IMR-90 (cell line): ENCODE measurements around the gene MKX. TPM values are rescaled to one million over a fixed set of nuclear protein-coding genes. Genes with fewer than 3 reads are reported as not detected.

Experiments used
- ATAC-seq: fragments of 200-7000 bp; cut with Tn5 transposase; 2 replicates; pipeline ENCODE4 v1.9.1; 2020; ENCODE audit warnings: low read depth, mild to moderate bottlenecking, moderate library complexity
- BruUV-seq: library from RNA; stranded (reverse); fragments of 400-500 nt; replicated peaks from 2 replicates; lab custom pipeline; 2021; lab: Mats Ljungman, UMichigan
- CTCF ChIA-PET: fragments of 300-600 bp; formaldehyde crosslinking; extraction: SDS; loops from one replicate; lab custom pipeline; 2021; ENCODE audit warnings: antibody characterized with exemption; lab: Yijun Ruan, JAX
- POLR2A ChIA-PET: fragments of 300-600 bp; sonication (Branson Sonifier 250); formaldehyde crosslinking; loops from one replicate; lab custom pipeline; 2022; ENCODE audit warnings: antibody characterized with exemption; ENCODE audit not compliant: unreplicated experiment; lab: Charles Lee
- DNase-seq: peaks from one replicate; pipeline ENCODE4 v3.0.0; 2013
- H2AFZ ChIP-seq: replicated peaks from 2 replicates; pipeline ENCODE3; 2013; ENCODE audit warnings: low read length, mild to moderate bottlenecking; ENCODE audit not compliant: poor library complexity
- H2AK5ac ChIP-seq: 2 replicates; pipeline ENCODE4 v1.6.1; 2013; ENCODE audit warnings: low read depth, low read length, inconsistent platforms
- H2AK9ac ChIP-seq: replicated peaks from 2 replicates; pipeline ENCODE3; 2013; ENCODE audit warnings: mild to moderate bottlenecking, low read depth, low read length, moderate library complexity; ENCODE audit not compliant: poor library complexity
- H2BK120ac ChIP-seq: 2 replicates; pipeline ENCODE4 v1.6.1; 2013; ENCODE audit warnings: low read depth, low read length, inconsistent platforms
- H2BK15ac ChIP-seq: 3 replicates; pipeline ENCODE4 v1.6.1; 2013; ENCODE audit warnings: low read depth, low read length, inconsistent platforms
- H2BK20ac ChIP-seq: 2 replicates; pipeline ENCODE4 v1.6.1; 2013; ENCODE audit warnings: low read depth, mild to moderate bottlenecking, inconsistent platforms, low read length, moderate library complexity
- H2BK5ac ChIP-seq: 2 replicates; pipeline ENCODE4 v1.6.1; 2013; ENCODE audit warnings: mild to moderate bottlenecking, low read depth, low read length, inconsistent platforms; ENCODE audit not compliant: poor library complexity, severe bottlenecking
- H3K14ac ChIP-seq: replicated peaks from 2 replicates; pipeline ENCODE4 v1.6.1; 2013; ENCODE audit warnings: low read depth, low read length, inconsistent platforms
- H3K18ac ChIP-seq: 2 replicates; pipeline ENCODE4 v1.6.1; 2013; ENCODE audit warnings: low read depth, low read length, control low read depth
- H3K23ac ChIP-seq: 2 replicates; pipeline ENCODE4 v1.6.1; 2013; ENCODE audit warnings: low read depth, low read length, inconsistent platforms
- H3K27ac ChIP-seq: 2 replicates; pipeline ENCODE4 v1.5.1; 2013; ENCODE audit warnings: mild to moderate bottlenecking, control low read depth, low read length; ENCODE audit not compliant: insufficient read depth
- H3K27me3 ChIP-seq: 2 replicates; pipeline ENCODE4 v1.6.1; 2013; ENCODE audit warnings: low read length; ENCODE audit not compliant: control insufficient read depth, insufficient read depth
- H3K36me3 ChIP-seq: 2 replicates; pipeline ENCODE4 v1.6.1; 2013; ENCODE audit warnings: low read length, mixed read lengths; ENCODE audit not compliant: control insufficient read depth, insufficient read depth
- H3K4ac ChIP-seq: 2 replicates; pipeline ENCODE4 v1.6.1; 2013; ENCODE audit warnings: low read depth, low read length, inconsistent platforms
- H3K4me1 ChIP-seq: 2 replicates; pipeline ENCODE4 v1.6.1; 2013; ENCODE audit warnings: low read length, mixed read lengths; ENCODE audit not compliant: control insufficient read depth, insufficient read depth
- H3K4me2 ChIP-seq: 2 replicates; pipeline ENCODE4 v1.6.1; 2013; ENCODE audit warnings: low read depth, mild to moderate bottlenecking, control low read depth, low read length, moderate library complexity
- H3K4me3 ChIP-seq: 2 replicates; pipeline ENCODE4 v1.5.1; 2013; ENCODE audit warnings: low read depth, mild to moderate bottlenecking, control low read depth, low read length, moderate library complexity; ENCODE audit not compliant: insufficient read depth
- H3K56ac ChIP-seq: 2 replicates; pipeline ENCODE4 v1.6.1; 2013; ENCODE audit warnings: low read length, inconsistent platforms; ENCODE audit not compliant: insufficient read depth; ENCODE audit errors: extremely low read depth
- H3K79me1 ChIP-seq, 2 experiments: 2 replicates each; pipeline ENCODE4 v1.6.1; 2013; ENCODE audit warnings: low read length in 2 of 2, inconsistent platforms in 1 of 2, low read depth in 1 of 2
- H3K9ac ChIP-seq: 2 replicates; pipeline ENCODE4 v1.6.1; 2013; ENCODE audit warnings: low read depth, low read length, control low read depth
- H3K9me1 ChIP-seq: 2 replicates; pipeline ENCODE4 v1.6.1; 2013; ENCODE audit warnings: low read length, inconsistent platforms; ENCODE audit not compliant: insufficient read depth
- H3K9me3 ChIP-seq: 2 replicates; pipeline ENCODE4 v1.6.1; 2013; ENCODE audit warnings: low read length; ENCODE audit not compliant: control insufficient read depth, insufficient read depth
- H4K20me1 ChIP-seq: 2 replicates; pipeline ENCODE4 v1.6.1; 2013; ENCODE audit warnings: low read length, inconsistent platforms; ENCODE audit not compliant: insufficient read depth
- H4K5ac ChIP-seq: 2 replicates; pipeline ENCODE4 v1.6.1; 2013; ENCODE audit warnings: mild to moderate bottlenecking, low read depth, low read length, control low read depth
- H4K8ac ChIP-seq, 2 experiments: 2 replicates each; pipeline ENCODE4 v1.6.1; 2013; ENCODE audit warnings: low read depth in 2 of 2, low read length in 2 of 2, control low read depth in 1 of 2, inconsistent platforms in 1 of 2
- H4K91ac ChIP-seq: 2 replicates; pipeline ENCODE4 v1.6.1; 2013; ENCODE audit warnings: low read depth, low read length, inconsistent platforms; ENCODE audit not compliant: insufficient read depth
- CHD1 ChIP-seq: IDR thresholded peaks from 2 replicates; pipeline ENCODE4 v1.6.1; 2012; ENCODE audit warnings: low read depth, low read length, improper control_type of control experiment
- NFE2L2 ChIP-seq: fragments of 150-350 bp; IDR thresholded peaks from 2 replicates; pipeline ENCODE4 v1.6.1; 2016; ENCODE audit warnings: low read depth, mild to moderate bottlenecking, low read length
- POLR2A ChIP-seq: IDR thresholded peaks from 2 replicates; pipeline ENCODE4 v1.6.1; 2012; ENCODE audit warnings: mild to moderate bottlenecking, low read depth, low read length
- RAD21 ChIP-seq: IDR thresholded peaks from 2 replicates; pipeline ENCODE4 v1.6.1; 2012; ENCODE audit warnings: low read length, improper control_type of control experiment
- RCOR1 ChIP-seq: IDR thresholded peaks from 2 replicates; pipeline ENCODE4 v1.6.1; 2012; ENCODE audit warnings: mild to moderate bottlenecking, low read length, improper control_type of control experiment; ENCODE audit not compliant: insufficient replicate concordance
- SMC3 ChIP-seq: fragments of 150-350 bp; IDR thresholded peaks from 2 replicates; pipeline ENCODE4 v1.6.1; 2016; ENCODE audit warnings: low read depth, mild to moderate bottlenecking, antibody characterized with exemption, low read length, moderate library complexity
- WGBS, 2 experiments: methylation state at CpG; one replicate each; pipeline versions ENCODE4 v1.1.5 to v1.1.7; 2013; ENCODE audit warnings: missing lambda C conversion rate in 2 of 2; ENCODE audit not compliant: insufficient read length in 1 of 2; ENCODE audit errors: extremely low coverage in 2 of 2; 5-methylcytosine and 5-hydroxymethylcytosine counted together
- dilution Hi-C: fragments of 300-500 bp; cut with HindIII; formaldehyde crosslinking; loops from one replicate; pipeline ENCODE4 v1.14.3; 2018; ENCODE audit warnings: low sequenced_read_pairs; ENCODE audit not compliant: unreplicated experiment
- in situ Hi-C: fragments of 300-500 bp; cut with MboI; formaldehyde crosslinking; loops from 3 replicates; pipeline ENCODE4 v1.14.3; 2019; ENCODE audit warnings: low sequenced_read_pairs, inconsistent platforms, mixed read lengths
- intact Hi-C: fragments of 100-400 bp; cut with micrococcal nuclease; formaldehyde crosslinking; loops from 2 replicates; pipeline ENCODE4 v1.10.0; 2022
- polyA plus RNA-seq, 3 experiments: library from polyadenylated mRNA; depleted of rRNA; stranded (reverse); fragments of >200 nt; gene quantifications; 2 replicates each; pipeline ENCODE4 v1.2.3, GENCODE V29; 2012; ENCODE audit warnings: low replicate concordance in 1 of 3
- total RNA-seq: library from RNA; depleted of rRNA; stranded (reverse); fragments of >200 nt; gene quantifications from 2 replicates; pipeline ENCODE4 v1.2.3, GENCODE V29; 2012
- TF ChIP-seq, protein P1 (sequence below): conservative IDR thresholded peaks from 2 replicates; pipeline ENCODE4 v1.5.1; 2012; ENCODE audit warnings: mild to moderate bottlenecking, low read depth, low read length, improper control_type of control experiment

MKX gene
- total and polyA plus RNA-seq, 2 of the 4 experiments (the other 2 are of a cell fraction): 0.10 to 0.36 TPM

DNA sequence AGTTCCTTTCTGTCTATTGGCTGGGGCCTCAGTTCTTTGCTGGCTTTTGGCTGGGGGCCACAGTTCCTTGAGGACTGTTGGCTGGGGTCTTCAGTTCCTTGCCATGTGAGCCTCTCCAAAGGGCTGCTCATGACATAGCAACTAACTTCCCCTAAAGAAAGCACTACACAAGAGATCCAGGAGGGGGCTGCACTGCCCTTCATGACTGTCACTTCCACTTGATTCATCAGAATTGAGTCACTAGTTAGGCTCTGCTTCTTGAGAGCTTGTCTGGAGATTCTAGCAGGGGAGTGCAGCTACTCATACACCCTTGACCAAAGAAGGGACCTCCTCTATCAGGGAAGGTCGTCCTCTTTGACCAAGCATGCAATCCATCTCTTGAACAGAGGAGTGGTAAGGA, 38.0 kb upstream of the MKX start:
- no TSS peak for BruUV-seq
- ChIA-PET CTCF (interaction anchor here (0.8 to 1.2 kb wide), 4 partner anchors 352 to 598 kb away, joined by 3 read pairs; no protein-coding TSS in a partner anchor), POLR2A (no interaction called here)
- Histone ChIP-seq H3K27me3 (no peaks in the 10 kb centered on the region), H2AK9ac (no peak overlapping the region), H2BK20ac (no peak overlapping the region), H3K27ac (no peak overlapping the region), H3K14ac (no peak overlapping the region), H3K4me2 (no peak overlapping the region), H2BK5ac (no peak overlapping the region), H3K4ac (no peak overlapping the region), H4K5ac (no peak overlapping the region), H3K4me3 (no peak overlapping the region), H2AFZ (no peak overlapping the region), H3K18ac (no peak overlapping the region), H3K9me1 (no peaks in the 10 kb centered on the region), H3K9me3 (peaks cover 3% of the 10 kb centered on the region; the same call in 1 of the 2 replicates), H2BK120ac (no peak overlapping the region), H3K79me1 (no peaks in the 10 kb centered on the region), H3K9ac (no peak overlapping the region), H3K56ac (no peak overlapping the region), H2BK15ac (no peak overlapping the region), H2AK5ac (no peak overlapping the region), H4K20me1 (no peaks in the 10 kb centered on the region), H4K91ac (no peak overlapping the region), H3K23ac (no peak overlapping the region), H3K4me1 (no peaks in the 10 kb centered on the region), H3K36me3 (no peaks in the 10 kb centered on the region), H4K8ac (no peak overlapping the region)
- TF ChIP-seq RCOR1 (no peak), POLR2A (no peak), NFE2L2 (no peak), CHD1 (no peak), RAD21 (peak; percentile 73), SMC3 (peak; percentile 82)
- TF ChIP-seq, protein P1, sequence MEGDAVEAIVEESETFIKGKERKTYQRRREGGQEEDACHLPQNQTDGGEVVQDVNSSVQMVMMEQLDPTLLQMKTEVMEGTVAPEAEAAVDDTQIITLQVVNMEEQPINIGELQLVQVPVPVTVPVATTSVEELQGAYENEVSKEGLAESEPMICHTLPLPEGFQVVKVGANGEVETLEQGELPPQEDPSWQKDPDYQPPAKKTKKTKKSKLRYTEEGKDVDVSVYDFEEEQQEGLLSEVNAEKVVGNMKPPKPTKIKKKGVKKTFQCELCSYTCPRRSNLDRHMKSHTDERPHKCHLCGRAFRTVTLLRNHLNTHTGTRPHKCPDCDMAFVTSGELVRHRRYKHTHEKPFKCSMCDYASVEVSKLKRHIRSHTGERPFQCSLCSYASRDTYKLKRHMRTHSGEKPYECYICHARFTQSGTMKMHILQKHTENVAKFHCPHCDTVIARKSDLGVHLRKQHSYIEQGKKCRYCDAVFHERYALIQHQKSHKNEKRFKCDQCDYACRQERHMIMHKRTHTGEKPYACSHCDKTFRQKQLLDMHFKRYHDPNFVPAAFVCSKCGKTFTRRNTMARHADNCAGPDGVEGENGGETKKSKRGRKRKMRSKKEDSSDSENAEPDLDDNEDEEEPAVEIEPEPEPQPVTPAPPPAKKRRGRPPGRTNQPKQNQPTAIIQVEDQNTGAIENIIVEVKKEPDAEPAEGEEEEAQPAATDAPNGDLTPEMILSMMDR: peak; percentile 60
- in situ Hi-C loops (no loop called here), dilution Hi-C loops (no loop called here), intact Hi-C loops (loop anchor here (1.0 to 5.0 kb wide), 3 partner anchors 226 to 459 kb away; no protein-coding TSS in a partner anchor)
- WGBS, 2 experiments: no CpG with 5 or more reads among the region's 1 CpG
- DNase-seq (peak; percentile 62), ATAC-seq (peak; percentile 89)
